GM21390 (cell line): ENCODE results near the gene TEPSIN.

ENCODE experiments used
- ATAC-seq: cut with Tn5 transposase; IDR thresholded peaks from one replicate; pipeline ENCODE4 v1.9.1; 2021; ENCODE audit not compliant: unreplicated experiment

Gene TEPSIN

DNA sequence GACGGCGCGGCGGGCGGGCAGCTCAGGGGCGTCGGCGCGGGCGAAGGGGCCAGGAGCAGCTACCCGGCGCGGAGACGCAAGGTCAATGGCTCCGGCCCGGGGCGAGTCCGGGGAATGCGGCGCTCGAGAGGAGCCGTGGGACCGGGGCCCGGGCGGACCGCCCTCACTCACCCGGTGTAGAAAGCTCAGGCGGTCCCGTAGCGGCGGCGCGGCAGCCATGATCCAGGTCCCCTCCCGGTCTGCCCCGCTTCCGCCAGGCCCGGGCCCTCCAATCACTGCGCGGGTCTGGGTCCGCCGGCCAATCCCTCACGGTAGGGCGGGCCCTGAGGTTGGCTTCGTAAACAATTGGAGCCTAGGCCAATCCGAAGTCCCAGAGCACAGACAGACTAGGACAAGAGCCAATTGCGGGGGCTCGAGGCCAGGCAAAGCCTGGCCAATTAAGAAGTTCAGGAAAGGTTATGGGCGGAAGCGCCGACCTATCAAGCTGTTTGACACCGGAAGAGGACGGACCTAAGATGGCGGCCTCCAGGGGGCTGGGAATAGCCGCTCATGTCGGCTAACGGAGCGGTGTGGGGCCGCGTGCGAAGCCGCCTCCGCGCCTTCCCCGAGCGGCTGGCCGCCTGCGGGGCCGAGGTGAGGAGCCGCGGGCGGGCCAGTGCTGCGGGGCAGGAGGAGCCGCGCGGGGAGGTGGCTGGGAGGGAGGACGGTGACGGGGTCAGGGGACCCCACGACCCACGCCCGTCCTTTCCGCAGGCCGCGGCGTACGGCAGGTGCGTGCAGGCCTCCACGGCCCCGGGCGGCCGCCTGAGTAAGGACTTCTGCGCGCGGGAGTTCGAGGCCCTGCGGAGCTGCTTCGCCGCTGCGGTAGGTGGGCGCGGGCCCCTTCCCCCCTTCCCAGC, at the start of gene TEPSIN, which contains the start of gene NDUFAF8:
TEPSIN (minus strand) TSS at position 241 of the 899 bp plus-strand sequence; CDS start at position 219, 22 bp downstream.
NDUFAF8 (plus strand) TSS at position 504 of the 899 bp plus-strand sequence; CDS start at position 550, 46 bp downstream.
- ATAC-seq = peak; percentile 87

DNA sequence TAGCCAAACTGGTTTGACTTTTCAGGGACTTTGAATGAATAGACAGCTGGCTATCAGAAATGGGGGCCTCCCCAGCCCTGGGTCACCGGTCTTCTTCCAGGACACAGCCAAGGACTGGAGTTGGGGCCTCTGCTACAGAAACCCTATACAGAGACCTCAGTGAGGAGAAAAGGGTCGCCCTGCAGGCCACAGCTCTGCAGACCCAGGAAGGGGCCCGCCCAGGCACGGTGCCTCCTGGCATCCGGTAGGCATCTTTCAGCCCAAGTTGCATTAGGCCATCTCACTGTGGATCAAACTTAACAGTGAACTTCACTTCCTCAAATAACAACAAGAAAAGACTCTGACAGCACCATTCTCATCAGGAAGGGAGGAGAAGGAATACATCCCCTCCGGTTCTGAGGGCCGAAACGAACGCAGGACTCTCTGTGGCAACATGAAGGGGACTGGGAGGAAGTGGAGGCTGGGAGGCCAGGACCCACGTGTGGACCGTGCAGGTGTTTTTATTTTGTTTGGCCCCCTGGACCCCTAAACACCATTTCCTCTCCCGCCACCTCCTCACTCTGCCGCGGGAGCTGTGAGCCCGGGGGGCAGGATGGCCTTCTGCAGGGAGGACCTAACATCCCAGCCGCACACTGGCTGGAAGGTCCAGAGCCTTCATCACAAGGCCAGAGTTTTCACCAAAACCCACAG, 49.0 kb upstream of the TEPSIN start:
- ATAC-seq = no peak

- ATAC-seq = no peak
Measured at GRCh38 chr17:81287152-81287551, 48.3 kb upstream of the TEPSIN start.

DNA sequence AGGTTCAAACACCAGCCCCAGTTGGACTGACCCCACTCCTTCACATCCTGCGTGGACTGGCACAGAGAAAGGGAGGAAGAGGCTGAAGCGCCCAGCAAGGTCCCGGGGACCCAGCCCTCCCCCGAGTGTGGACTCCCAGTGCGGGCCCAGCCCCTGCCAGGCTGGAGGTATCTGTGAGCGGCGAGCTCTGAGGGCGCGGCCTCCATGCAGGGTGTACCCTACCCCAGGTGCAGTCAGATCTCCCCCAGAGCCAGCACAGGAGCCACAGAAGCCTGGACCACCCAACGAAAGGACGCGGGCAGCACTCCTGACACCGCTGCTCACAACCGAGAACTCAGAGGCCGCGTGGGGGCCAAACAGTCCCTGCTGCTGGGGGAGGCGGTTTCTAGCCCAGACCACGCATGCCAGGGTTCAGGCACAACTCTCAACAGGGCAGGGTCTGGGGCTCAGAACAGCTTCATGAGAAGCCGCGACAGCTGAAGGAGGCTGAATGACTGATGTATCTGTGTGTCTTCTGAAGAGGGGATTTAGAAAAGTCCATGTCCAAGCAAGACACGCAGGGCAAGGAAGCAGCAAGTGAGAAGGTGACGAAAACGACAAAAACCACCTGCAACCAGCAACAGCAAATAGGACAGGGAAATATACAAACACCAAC, 47.8 kb upstream of the TEPSIN start:
- no peak for ATAC-seq

DNA sequence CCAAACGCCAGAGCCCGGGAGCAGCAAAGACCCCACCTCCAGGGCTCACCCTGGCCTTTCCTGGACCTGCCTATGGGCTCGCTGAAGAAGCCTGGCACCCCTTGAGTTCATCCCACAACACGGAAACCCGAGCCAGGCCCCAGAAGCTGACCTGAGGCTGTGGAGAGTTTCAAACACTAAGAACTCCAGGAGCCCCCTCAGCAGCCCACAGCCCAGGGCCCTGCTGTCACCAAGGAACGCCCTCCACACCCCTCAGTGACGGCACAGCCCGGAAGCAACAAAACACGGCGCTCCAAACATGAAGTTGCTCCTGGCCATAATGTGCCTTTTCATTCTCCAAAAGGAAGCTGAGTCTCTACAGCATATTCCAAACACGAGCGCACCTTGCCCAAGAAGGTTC, 47.0 kb upstream of the TEPSIN start:
- ATAC-seq = no peak

GRCh38 chr17:81285179-81285878, 46.5 kb upstream of the TEPSIN start:
- no peak for ATAC-seq

DNA sequence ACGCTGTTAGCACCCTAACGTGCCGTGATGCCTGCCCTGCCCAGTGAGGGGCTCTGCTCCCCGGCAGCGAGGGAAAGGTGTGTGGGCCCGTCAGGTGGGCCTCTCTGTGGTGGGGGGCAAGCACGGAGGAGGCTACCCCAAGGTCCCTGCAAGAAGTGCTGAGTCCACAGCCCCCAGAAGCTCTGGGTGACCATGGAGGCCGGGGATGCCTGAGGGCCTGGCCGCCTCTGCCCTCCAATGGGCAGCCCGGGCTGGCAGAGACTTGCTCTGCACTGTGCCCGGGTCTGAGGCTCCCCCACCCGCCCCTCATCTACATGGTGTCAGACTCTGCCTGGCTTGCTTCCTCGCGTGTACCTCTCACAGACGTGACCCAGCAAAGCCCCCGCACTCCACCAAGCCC, 44.0 kb upstream of the TEPSIN start:
- ATAC-seq = no peak

- ATAC-seq = no peak
Measured at GRCh38 chr17:81282141-81282540, 43.3 kb upstream of the TEPSIN start.

DNA sequence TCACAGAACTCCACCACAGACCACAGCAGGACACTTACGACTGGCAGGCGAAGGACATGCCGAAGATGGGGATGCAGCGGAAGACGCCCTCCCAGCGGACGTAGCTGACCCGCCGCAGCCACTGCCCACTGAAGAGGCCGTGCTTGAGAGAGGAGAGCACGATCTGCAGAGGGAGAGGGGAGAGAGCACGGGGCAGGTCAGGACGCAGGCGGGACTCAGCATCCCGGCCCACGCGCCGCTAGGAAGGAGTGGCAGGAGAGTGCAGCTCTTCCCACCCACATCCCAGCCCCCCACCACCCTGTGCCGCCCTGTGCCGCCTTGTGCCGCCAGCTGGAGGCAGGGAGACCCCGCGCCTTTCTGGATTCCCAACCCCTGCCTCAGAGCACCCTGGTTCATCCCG, 41.7 kb upstream of the TEPSIN start:
- ATAC-seq = no peak

- ATAC-seq = no peak
Measured at GRCh38 chr17:81279278-81280275, 40.7 kb upstream of the TEPSIN start.

GRCh38 chr17:81278831-81279230, 40.0 kb upstream of the TEPSIN start:
- no peak for ATAC-seq

GRCh38 chr17:81277946-81278693, 39.3 kb upstream of the TEPSIN start:
- no peak for ATAC-seq

DNA sequence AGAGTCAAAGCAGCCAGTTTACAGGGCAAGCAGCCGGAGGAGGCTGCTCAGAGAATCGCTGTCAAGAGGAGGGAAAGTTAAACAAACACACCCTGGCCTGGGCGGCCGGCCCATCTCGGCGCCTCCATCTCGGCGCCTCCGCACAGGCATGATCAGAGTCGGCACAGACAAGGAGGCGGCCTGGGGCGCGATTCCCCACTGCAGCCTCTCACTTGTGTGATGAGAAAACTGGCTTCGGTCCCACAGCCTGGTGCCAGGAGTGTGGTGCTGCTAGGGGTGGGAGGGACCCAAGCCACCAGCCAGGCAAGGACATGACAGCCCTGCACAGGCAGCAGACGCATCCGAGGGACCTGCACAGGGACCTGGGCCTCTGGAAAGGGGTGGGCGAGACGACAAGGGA, 38.6 kb upstream of the TEPSIN start:
- ATAC-seq = no peak

DNA sequence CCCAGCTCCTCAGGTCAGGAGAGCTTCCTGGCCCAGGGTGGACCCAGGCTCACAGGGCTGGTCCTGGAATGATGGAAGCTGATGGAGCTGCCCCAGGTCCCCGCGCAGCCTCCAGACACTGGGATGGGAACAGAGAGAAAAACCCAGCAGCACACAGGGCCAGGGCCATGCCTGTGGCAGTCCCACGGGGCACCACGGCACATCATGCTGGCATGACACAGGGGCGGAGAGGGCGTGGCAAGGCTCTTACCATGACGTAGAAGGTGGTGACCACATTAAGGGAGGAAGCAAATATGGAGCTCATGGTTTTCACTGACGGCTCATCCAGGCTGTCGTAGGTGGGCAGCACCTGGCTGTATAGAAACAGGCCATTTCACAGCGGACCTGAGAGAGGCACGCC, 37.9 kb upstream of the TEPSIN start:
- ATAC-seq = no peak

- no peak for ATAC-seq
Measured at GRCh38 chr17:81274471-81274855, 35.6 kb upstream of the TEPSIN start.

GRCh38 chr17:81273698-81274470, 35.0 kb upstream of the TEPSIN start:
- no peak for ATAC-seq

GRCh38 chr17:81272616-81273015, 33.8 kb upstream of the TEPSIN start:
- no peak for ATAC-seq

DNA sequence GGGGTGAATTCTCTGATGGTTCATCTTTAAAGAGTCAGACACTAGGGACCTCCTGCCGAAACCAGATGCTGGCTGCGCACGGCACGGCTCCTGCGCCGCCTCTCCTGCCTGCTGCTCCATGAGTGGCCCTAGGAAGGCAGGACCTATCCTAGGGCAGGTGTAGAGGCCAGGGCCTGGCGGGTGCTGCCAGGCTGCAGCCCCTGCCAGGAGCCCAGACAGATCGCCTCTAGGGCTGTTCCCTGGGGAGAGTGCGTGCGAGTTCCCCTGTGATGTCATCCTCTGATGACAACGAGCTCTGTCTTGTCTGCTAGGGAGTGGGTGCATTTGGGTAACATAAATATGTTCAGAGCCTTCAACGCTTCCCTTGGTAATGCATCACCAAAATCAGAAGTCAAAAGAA, 32.4 kb upstream of the TEPSIN start:
- ATAC-seq = no peak
